RWPE1 (cell line): Measurements from ENCODE around the gene TANK.
A peak's percentile ranks its signal among the peaks of the same experiment; 100 is the strongest.

Experiments
- CTCF ChIA-PET: fragments of 350-600 bp; sonication (Branson Sonifier 250); formaldehyde crosslinking; extraction: SDS; loops from one replicate; lab custom pipeline; 2021; lab: Yijun Ruan, JAX
- POLR2A ChIA-PET: fragments of 400-600 bp; formaldehyde crosslinking; extraction: SDS; loops from one replicate; lab custom pipeline; 2020; ENCODE audit warnings: antibody characterized with exemption; ENCODE audit not compliant: low non-redundant PET; lab: Yijun Ruan, JAX
- DNase-seq: peaks from one replicate; pipeline ENCODE4 v3.0.0; 2012; ENCODE audit warnings: low spot score
- H3K27ac ChIP-seq: fragments of 450-650 bp; 2 replicates; pipeline ENCODE4 v1.5.1; 2017
- TF ChIP-seq, protein P1 (sequence below): fragments of 450-650 bp; conservative IDR thresholded peaks from 2 replicates; pipeline ENCODE4 v1.5.1; 2017; ENCODE audit warnings: low read depth, mild to moderate bottlenecking

Gene TANK

DNA sequence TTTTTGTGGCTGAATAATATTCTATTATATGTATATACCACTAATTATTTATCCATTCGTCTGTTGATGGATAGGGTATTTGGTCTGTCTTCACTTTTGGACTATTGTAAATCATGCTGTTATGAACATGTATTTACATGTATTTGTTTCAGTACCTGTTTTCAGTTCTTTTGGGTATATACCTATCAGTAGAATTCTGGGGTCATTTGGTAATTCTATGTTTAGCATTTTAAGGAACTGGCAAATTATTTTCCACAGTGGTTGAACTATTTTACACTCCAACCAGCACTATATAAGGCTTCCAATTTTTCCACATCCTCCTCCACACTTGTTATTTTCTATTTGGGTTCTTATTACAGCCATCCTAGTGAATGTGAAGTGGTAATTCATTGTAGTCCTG, 12.4 kb upstream of the TANK start:
- POLR2A ChIA-PET = no interaction called here

DNA sequence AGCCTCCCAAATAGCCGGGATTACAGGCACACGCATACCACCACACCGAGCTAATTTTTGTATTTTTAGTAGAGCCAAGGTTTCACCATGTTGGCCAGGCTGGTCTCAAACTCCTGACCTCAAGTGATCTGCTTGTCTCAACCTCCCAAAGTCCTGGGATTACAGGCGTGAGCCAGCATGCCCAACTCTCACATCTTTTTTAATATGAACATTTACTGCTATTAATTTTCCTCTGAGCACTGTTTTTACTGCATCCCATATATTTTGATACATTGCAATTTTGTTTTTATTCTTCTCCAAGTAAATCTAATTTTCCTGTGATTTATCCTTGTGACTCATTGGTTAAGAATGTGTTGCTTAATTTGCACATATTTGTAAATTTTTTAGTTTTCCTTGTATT, 9.5 kb upstream of the TANK start:
- POLR2A ChIA-PET = no interaction called here
- CTCF ChIA-PET = interaction anchor here (0.7 kb wide), 1 partner anchor 66 kb away, joined by 4 read pairs; no protein-coding TSS in a partner anchor
- DNase-seq = no peak
- H3K27ac ChIP-seq = no peak overlapping the region
- TF ChIP-seq, protein P1, sequence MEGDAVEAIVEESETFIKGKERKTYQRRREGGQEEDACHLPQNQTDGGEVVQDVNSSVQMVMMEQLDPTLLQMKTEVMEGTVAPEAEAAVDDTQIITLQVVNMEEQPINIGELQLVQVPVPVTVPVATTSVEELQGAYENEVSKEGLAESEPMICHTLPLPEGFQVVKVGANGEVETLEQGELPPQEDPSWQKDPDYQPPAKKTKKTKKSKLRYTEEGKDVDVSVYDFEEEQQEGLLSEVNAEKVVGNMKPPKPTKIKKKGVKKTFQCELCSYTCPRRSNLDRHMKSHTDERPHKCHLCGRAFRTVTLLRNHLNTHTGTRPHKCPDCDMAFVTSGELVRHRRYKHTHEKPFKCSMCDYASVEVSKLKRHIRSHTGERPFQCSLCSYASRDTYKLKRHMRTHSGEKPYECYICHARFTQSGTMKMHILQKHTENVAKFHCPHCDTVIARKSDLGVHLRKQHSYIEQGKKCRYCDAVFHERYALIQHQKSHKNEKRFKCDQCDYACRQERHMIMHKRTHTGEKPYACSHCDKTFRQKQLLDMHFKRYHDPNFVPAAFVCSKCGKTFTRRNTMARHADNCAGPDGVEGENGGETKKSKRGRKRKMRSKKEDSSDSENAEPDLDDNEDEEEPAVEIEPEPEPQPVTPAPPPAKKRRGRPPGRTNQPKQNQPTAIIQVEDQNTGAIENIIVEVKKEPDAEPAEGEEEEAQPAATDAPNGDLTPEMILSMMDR = no peak

More for the DNA sequence above, 12.4 kb upstream of the TANK start:
- TF ChIP-seq, protein P1 = no peak
- CTCF ChIA-PET = no interaction called here
- no peak for DNase-seq
- no peak overlapping the region for H3K27ac ChIP-seq

DNA sequence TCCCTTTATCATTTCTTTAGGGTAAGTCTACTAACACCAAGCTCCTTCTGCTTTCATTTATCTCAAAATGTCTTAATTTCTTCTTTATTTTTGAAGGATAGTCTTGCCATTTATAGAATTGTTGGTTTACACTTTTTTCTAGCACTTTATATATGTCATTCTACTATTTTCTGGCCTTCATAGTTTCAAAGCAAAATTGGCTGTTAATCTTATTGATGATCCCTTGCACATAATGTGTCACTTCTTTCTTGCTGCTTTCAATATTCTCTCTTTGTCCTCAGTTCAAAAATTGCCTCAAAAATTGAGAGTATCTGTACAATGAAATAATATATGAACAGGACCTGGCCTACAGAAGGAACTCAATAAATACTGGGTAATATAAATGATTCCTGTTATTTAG, 7.9 kb upstream of the TANK start:
- TF ChIP-seq, protein P1 = no peak
- DNase-seq = no peak
- H3K27ac ChIP-seq = no peak overlapping the region
- POLR2A ChIA-PET = no interaction called here
- CTCF ChIA-PET = interaction anchor here (1.0 kb wide), 1 partner anchor 17 kb away, joined by 3 read pairs; no protein-coding TSS in a partner anchor

DNA sequence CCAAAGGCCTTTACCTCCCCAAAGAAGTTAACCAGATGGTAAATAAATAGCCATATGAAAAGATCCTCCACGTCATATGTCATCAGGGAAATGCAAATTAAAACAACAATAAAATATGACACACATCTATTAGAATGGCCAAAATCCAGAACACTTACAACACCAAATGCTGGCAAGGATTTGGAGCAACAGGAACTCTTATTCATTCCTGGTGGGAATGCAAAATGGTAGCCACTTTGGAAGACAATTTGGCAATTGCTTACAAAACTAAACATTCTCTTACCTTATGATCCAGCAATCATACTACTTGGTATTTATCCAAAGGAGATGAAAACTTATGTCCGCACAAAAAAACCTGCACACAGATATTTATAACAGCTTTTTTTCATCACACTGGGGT, 1.3 kb upstream of the TANK start:
- ChIA-PET CTCF (interaction anchor here (0.6 kb wide), 1 partner anchor 428 kb away, joined by 3 read pairs; no protein-coding TSS in a partner anchor), POLR2A (no interaction called here)
- TF ChIP-seq, protein P1 = no peak
- H3K27ac ChIP-seq = no peak overlapping the region
- DNase-seq = no peak

DNA sequence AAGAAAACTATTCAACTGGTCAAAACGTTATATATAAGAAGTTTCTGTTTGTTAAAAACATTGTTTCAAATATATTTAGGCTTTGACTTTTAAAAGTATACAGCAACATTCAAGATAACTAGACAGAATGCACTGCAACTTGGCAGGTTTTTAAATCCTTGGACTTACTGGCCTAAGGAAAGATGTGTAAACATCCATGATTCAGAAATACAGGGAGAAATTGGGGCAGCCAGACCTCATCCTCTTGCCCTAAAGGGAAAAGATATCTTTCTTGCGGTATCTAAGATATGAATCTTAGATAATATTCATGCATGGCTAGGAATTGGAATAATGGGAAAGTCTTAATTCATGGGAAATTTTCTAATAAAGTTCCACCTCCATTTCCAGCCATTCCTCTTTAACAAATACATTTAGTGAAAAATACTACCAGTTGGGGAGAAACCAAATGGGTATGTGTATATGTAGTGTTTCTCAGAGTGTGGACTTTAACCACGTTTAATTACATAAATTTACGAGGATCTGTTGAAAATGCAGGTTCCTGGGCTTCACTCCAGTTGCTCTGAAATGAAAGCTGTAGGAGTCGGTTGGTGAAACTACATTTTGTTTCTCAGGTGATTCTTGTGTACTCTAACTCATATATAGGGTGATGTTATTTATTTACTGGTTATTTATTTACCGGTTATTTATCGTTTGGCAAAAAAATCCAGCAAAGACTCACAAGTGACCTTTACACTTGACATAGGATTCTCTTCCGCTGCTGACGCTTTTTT, 587 bp upstream of the TANK start:
- POLR2A ChIA-PET = no interaction called here
- TF ChIP-seq, protein P1 = no peak
- H3K27ac ChIP-seq = peak overlapping the region; percentile 99
- no peak for DNase-seq
- CTCF ChIA-PET = interaction anchor here (0.6 to 0.7 kb wide), 2 partner anchors 34 to 63 kb away, joined by 3 to 4 read pairs; no protein-coding TSS in a partner anchor

DNA sequence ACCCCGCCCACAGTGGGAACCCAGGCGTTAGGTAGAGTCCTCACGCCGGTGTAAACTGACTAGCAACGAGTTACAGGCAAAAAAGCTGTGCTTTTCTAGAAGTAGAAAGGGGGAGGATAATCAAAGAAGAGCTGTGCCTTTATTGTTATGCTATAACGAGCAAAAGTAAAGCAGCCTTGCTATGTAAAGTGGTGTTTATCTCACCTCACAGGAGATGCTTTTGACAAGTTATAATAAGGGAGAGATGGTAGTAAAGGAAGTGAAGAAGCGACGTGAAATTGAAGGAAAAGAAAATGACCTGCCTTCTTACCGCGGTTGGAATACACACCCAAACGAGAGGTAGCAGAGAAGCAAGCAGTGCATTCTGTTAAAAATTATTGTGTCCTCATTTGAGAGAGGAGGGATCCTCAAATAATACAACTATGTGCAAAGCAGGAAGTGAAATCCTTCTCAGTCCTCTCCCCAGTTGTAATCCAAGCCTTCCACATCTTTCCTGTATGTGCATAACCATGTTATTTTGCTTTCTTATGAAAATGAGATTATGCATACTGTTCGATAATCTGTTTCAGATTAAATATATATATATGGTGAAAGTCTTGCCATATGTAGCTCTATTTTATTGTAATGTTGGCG, 962 bp downstream of the TANK start:
- no peak for DNase-seq
- POLR2A ChIA-PET = interaction anchor here (0.5 kb wide), 1 partner anchor 680 kb away, joined by 5 read pairs; no protein-coding TSS in a partner anchor
- CTCF ChIA-PET = no interaction called here
- TF ChIP-seq, protein P1 = no peak
- H3K27ac ChIP-seq = peak overlapping the region; percentile 99
